PC-9 (cell line): ENCODE data around the gene PNMA8B.

ENCODE experiments used
- CTCF ChIP-seq: fragments of 200-600 bp; sonication (generic); conservative IDR thresholded peaks from 2 replicates; pipeline ENCODE4 v1.6.1; 2017; ENCODE audit warnings: mixed run types, antibody characterized with exemption, mild to moderate bottlenecking, moderate library complexity
- EZH2 ChIP-seq: fragments of 200-600 bp; sonication (generic); IDR thresholded peaks from 2 replicates; pipeline ENCODE4 v1.8.0; 2017; ENCODE audit warnings: antibody characterized with exemption, low read depth

DNA sequence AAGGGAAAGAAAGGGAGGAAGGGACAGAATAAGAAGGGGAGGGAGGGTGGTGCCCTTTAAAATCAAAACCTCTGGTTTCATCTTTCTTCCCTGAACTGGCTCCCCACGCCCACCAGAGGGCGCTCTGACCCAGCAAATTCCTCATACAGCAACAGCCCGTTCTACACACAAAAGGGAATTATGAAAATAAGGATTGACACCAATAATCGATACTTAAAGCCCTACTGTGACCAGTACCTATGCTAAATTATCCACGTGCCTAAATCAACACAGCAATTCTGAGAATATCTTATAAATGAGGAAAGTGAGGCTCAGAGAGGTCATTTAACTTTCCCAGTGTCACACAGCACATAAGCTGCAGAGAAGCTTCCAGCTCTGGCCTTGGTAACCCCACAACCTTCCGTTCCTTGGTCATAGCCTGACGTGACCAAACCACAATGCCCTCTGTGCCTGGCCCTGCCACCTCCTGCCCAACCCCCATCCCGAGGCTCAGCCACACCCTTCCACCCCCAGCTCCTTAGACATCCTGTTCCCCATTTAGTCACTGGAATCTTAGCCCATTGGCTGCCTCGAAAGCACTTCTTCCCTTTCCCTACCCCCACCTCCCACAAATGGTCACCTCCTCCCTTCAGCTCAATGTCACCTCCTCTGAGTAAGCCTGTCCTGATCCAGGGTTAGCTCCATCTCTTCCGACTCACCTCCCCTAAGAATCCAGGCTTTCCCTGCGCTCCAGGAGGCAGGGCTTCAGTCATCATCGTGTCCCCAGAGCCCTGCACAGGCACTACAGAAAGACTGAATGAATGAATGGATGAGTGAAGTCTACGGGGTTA, 34.2 kb upstream of the PNMA8B start:
- TF ChIP-seq CTCF, result peak; percentile 98
- no peak for TF ChIP-seq EZH2
